ENCODE data around the gene KRT26.
"Not testable (repeated sequence)": the region's sequence is repeated elsewhere in the genome, so short reads cannot be mapped to it uniquely, and the experiment has no call there.

Gene KRT26

DNA sequence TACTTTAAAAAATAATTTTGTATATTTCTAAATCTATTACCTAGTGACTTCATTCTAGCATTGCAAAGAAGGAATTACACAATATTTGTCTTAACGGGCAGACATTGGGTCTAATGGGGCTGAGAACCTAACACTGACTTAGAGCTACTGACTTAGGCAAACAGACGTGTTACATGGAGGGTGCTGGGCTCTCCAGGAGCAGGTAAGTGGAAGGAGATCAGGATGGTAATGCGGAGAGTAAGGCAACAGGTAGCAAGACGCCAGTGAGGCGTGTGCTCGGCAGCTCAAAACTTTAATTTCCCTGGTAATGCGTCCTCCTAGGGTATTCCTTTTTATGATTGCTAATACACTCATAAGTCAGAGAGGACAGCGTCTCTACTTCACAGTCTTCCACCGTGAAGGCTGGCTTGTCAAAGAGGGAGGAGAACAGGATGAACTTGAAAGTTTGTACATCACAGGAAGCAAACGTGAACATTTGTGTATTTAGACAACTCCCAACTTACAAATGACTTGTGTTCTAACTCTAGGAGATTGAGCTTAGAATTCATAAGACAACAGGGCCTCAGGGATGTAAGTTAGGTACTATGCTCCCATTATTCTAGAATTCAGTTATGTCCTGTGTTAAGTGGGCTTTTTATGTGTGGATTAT, 23.1 kb upstream of the KRT26 start:
- in situ Hi-C loops (cut with HindIII; ENCODE audit: low sequenced_read_pairs), result no loop called here

DNA sequence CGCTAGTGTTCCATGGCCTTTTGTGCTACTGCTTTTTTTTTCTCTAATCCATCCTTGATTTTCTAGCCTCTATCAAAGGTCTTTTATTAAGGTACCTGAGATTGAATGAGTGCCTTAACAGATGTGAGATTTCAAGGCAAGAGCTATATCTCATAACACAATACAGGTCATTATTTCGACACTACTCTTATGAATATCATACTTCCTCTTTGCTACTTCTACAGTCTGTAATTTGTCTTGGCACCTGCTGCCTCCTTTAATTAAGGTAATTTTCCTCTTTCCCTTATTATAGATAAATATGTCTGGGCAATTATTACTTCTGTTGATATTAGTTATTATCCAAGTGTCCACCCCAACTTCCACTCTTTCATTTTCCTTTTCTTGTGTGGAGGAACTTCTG, 22.5 kb upstream of the KRT26 start:
- in situ Hi-C loops (cut with HindIII; ENCODE audit: low sequenced_read_pairs), result no loop called here

GRCh38 chr17:40793832-40794231, 21.8 kb upstream of the KRT26 start:
- in situ Hi-C loops (cut with HindIII; ENCODE audit: low sequenced_read_pairs), result no loop called here

- in situ Hi-C loops (cut with HindIII; ENCODE audit: low sequenced_read_pairs), result no loop called here
These were observed 19.9 kb upstream of the KRT26 start for GRCh38 chr17:40791787-40792436.

- in situ Hi-C loops (cut with HindIII; ENCODE audit: low sequenced_read_pairs), result no loop called here
These were observed 19.1 kb upstream of the KRT26 start for GRCh38 chr17:40791111-40791510.

DNA sequence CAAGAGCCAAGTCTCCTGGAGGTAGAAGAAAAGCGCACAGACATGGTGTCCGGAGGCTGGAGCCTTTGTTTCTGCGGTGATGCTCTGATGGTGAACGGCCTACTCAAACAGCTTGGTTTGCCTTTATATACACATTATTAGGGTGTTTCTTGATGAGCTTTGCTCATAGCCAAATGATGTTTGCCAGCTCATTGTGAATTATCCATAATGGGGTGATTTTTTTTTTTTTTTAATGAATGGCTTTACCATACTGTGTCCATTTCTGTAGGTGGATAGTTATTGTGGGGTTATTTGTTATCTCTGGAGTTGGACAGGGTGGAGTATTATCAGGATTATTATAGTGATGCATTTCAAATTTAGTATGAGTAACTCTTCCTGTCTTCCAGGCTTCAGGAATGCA, 10.4 kb upstream of the KRT26 start, which contains the start of gene KRT27:
Gene KRT27, minus strand, starts transcription at position 101 of the 400 bp plus-strand sequence. Its CDS starts 57 bp downstream, at position 44.
- in situ Hi-C loops (cut with HindIII; ENCODE audit: low sequenced_read_pairs), result no loop called here

GRCh38 chr17:40779181-40779909, 7.3 kb upstream of the KRT26 start:
- in situ Hi-C loops (cut with HindIII; ENCODE audit: low sequenced_read_pairs), result no loop called here

DNA sequence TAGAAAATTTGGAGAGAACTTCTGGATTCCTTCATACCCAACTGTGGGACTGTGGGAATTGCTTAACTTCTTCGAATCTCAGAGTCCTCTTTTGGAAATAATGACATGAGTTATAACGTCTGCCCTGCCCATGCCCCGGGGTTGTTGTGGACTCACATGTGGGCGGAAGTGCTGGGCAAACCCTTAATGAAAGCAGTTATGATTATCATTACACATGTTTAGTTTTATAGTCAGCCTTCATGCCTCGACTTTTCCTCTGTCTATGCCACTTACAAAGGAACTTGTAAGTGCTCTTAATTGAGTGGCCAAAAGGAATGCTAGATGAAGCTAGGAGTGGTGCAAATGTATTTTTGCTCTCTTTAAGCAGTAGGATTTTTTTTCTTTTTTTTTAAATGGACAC, 6.5 kb upstream of the KRT26 start:
- in situ Hi-C loops (cut with HindIII; ENCODE audit: low sequenced_read_pairs), result no loop called here

DNA sequence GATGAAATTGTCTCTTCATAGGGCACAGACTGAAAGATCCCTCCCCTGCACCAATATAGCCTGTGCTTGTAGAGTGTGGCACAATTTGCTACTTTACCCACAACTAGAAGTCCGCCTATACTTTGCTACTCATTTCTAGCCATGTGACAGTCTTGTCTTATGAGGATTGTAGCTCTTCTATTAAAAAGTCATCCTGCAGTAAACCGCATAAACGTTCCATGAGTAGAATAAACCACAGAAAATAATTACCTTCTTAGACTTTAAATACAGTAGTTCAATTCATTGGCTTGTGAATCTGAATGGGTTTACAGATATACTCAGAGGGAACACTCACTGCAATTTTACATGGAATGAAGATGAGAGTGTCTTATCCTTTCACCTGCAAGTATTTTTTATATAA, 6.0 kb upstream of the KRT26 start:
- in situ Hi-C loops (cut with HindIII; ENCODE audit: low sequenced_read_pairs), result no loop called here

DNA sequence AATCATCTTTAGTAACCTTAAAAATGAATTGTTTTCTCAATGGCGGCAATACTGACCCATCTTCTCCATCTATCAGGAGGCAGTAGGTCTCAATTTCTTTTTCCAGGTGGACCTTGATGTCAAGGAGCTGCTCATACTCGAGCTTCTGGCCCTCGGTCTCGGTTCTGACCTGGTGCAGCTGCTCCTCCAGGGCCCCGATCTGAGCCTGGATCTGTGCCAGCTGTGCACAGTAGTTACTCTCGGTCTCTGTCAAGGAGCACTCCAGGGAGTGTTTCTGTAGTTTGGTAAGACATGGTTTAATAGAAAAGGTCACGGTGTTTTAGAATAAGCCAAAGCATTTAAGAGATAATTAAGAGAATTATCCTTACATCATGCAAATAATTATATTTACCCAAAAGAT, 5.5 kb upstream of the KRT26 start:
- in situ Hi-C loops (cut with HindIII; ENCODE audit: low sequenced_read_pairs), result no loop called here

GRCh38 chr17:40775945-40776344, 3.9 kb upstream of the KRT26 start:
- in situ Hi-C loops (cut with HindIII; ENCODE audit: low sequenced_read_pairs), result no loop called here

- in situ Hi-C loops (cut with HindIII; ENCODE audit: low sequenced_read_pairs), result no loop called here
These were observed 6.3 kb downstream of the KRT26 start for GRCh38 chr17:40765657-40766056.

DNA sequence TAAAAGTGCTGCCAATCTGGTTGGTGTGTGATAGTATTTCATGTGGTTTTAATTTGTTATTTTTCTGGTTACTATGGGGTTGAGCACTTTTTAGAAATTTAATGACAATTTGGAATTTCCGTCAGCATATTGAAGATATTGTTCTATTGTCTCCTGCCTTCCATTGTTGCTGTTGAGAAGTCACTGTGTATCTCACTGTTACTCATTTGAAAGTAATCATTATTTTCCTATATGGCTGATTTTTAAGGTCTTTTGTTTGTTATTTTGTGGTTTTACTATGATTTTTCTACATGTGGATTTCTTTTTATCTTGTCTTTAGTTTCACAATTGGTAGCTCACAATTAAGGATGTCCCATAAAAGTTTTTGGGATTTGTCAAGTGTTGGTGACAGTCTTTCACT, 8.2 kb downstream of the KRT26 start:
- in situ Hi-C loops (cut with HindIII; ENCODE audit: low sequenced_read_pairs), result no loop called here

GRCh38 chr17:40760105-40761016, 11.6 kb downstream of the KRT26 start:
- in situ Hi-C loops (cut with HindIII; ENCODE audit: low sequenced_read_pairs), result no loop called here

GRCh38 chr17:40755231-40755630, 16.8 kb downstream of the KRT26 start, which contains the start of gene KRT25:
Gene KRT25, minus strand, starts transcription at chr17:40755331. Its CDS starts 60 bp downstream, at chr17:40755271.
- in situ Hi-C loops (cut with HindIII; ENCODE audit: low sequenced_read_pairs), result no loop called here

GRCh38 chr17:40753804-40754203, 18.2 kb downstream of the KRT26 start:
- in situ Hi-C loops (cut with HindIII; ENCODE audit: low sequenced_read_pairs), result no loop called here

DNA sequence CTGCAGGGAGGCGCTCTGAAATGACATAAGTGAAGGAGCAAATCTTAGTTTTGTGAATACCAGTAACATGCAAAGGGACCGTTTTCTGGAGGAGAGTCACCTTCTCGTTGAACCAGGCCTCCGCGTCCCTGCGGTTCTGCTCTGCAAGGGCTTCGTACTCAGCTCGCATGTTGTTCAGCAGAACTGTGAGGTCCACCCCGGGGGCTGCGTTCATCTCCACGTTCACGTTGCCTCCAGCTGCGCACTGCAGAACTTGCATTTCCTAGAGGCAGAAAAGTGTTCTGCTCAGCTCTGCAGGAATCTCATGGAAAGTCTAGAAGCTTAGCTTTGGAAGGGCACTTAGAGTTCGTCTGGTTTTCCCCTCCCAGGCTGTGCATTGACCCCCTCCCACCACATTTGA, 20.9 kb downstream of the KRT26 start:
- in situ Hi-C loops (cut with HindIII; ENCODE audit: low sequenced_read_pairs), result no loop called here

DNA sequence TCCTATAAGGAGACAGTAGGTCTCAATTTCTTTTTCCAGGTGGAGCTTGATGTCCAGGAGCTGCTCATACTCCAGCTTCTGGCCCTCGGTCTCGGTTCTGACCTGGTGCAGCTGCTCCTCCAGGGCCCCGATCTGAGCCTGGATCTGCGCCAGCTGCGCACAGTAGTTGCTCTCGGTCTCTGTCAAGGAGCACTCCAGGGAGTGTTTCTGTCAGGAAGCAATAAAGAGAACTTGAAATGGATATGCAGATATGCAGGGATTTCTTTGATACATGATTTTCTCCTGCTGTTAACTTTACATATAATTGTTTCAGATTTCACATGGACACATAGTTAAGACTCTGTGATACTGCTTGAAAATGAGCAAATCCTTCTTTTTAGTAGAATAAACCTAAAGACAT, 21.6 kb downstream of the KRT26 start:
- in situ Hi-C loops (cut with HindIII; ENCODE audit: low sequenced_read_pairs), result no loop called here

- in situ Hi-C loops (cut with HindIII; ENCODE audit: low sequenced_read_pairs), result not testable (repeated sequence)
These were observed 23.3 kb downstream of the KRT26 start for GRCh38 chr17:40748666-40749065.

DNA sequence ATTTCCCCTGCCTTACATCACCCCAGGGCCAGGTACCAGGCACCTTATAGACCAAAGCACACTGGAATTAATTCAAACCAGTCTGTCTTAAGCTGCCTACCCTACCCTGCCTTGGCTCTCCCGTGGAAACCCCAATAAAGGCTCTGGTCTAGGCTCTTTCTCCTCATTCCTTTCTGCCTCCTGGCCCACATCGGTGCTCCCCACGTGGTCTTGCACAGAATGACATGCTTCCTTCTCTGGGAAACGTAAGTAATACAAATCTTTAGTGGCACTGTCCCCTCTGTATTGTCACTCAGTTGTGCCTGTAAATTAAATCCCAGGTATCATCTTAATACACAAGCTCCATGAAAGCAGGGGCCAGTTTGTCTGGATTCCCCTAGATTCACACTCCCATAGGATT, 33.4 kb downstream of the KRT26 start:
- in situ Hi-C loops (cut with HindIII; ENCODE audit: low sequenced_read_pairs), result no loop called here

DNA sequence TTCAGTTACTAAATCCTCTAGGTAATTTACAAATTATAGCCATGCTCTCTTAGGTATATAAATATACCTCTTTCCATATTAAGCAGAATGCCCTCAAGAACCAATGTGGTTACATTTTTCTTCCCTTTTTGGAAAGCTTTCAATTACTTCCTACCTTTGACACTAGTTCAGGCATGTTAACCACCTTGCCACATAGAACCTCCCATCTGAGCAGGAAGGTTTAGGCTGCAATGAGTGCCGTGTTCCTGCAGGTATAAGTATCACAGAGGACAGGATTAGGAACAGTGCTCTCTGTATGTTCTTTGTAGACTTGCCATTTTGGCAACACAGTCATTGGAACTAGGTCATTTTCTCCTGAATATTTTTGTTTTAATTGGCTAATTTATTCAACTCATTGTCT, 37.0 kb downstream of the KRT26 start:
- in situ Hi-C loops (cut with HindIII; ENCODE audit: low sequenced_read_pairs), result no loop called here

All from endothelial cell of hepatic sinusoid (primary cell).